Keratinocyte (primary cell): ENCODE results near the gene AXIN2. TPM values are rescaled to one million over a fixed set of nuclear protein-coding genes. Genes with fewer than 3 reads are reported as not detected.

ENCODE experiments used
- DNase-seq: peaks from one replicate; pipeline ENCODE4 v3.0.0-alpha.2; 2011; ENCODE audit warnings: low read depth, missing footprints, low spot score
- FAIRE-seq: peaks from 2 replicates; lab custom pipeline; 2011; peaks lifted over from hg19 to GRCh38; lab: Jason Lieb, UNC
- H2AFZ ChIP-seq: 2 replicates; pipeline ENCODE4 v1.6.0; 2012; ENCODE audit warnings: low read length, control low read depth, inconsistent platforms; ENCODE audit not compliant: control insufficient read depth
- H3K27ac ChIP-seq: 2 replicates; pipeline ENCODE4 v1.5.1; 2011; ENCODE audit warnings: low read length; ENCODE audit not compliant: control insufficient read depth, insufficient read depth
- H3K27me3 ChIP-seq: 3 replicates; pipeline ENCODE4 v1.6.0; 2011; ENCODE audit warnings: low read length; ENCODE audit not compliant: control insufficient read depth, insufficient read depth; ENCODE audit errors: extremely low read depth
- H3K36me3 ChIP-seq, 2 experiments: 2 replicates in 1 of 2; 3 replicates in 1 of 2; pipeline ENCODE4 v1.5.1; 2011; ENCODE audit warnings: low read length in 2 of 2, mild to moderate bottlenecking in 1 of 2; ENCODE audit not compliant: control insufficient read depth in 2 of 2, insufficient read depth in 2 of 2; ENCODE audit errors: extremely low read depth in 1 of 2
- H3K4me1 ChIP-seq: 3 replicates; pipeline ENCODE4 v1.5.1; 2011; ENCODE audit warnings: low read length; ENCODE audit not compliant: control insufficient read depth, insufficient read depth; ENCODE audit errors: extremely low read depth
- H3K4me2 ChIP-seq: 3 replicates; pipeline ENCODE4 v1.6.0; 2011; ENCODE audit warnings: low read depth, low read length; ENCODE audit not compliant: control insufficient read depth, insufficient read depth; ENCODE audit errors: extremely low read depth
- H3K4me3 ChIP-seq, 3 experiments: fragments of 200-600 bp in 1 of 3; sonication (generic) in 1 of 3; 2 replicates in 2 of 3; 3 replicates in 1 of 3; pipeline ENCODE4 v1.5.1; 2011 to 2016; ENCODE audit warnings: low read length in 3 of 3, mild to moderate bottlenecking in 3 of 3, control low read depth in 2 of 3, inconsistent platforms in 1 of 3, low read depth in 1 of 3, mixed read lengths in 1 of 3, mixed run types in 1 of 3, moderate library complexity in 1 of 3; ENCODE audit not compliant: control insufficient read depth in 2 of 3, insufficient read depth in 2 of 3; ENCODE audit errors: extremely low read depth in 1 of 3
- H3K79me2 ChIP-seq: 2 replicates; pipeline ENCODE4 v1.6.0; 2012; ENCODE audit warnings: low read length; ENCODE audit not compliant: control insufficient read depth, insufficient read depth
- H3K9ac ChIP-seq: 3 replicates; pipeline ENCODE4 v1.6.0; 2011; ENCODE audit warnings: low read length; ENCODE audit not compliant: control insufficient read depth, insufficient read depth; ENCODE audit errors: extremely low read depth
- H3K9me1 ChIP-seq: 3 replicates; pipeline ENCODE4 v1.6.0; 2011; ENCODE audit warnings: low read length; ENCODE audit not compliant: control insufficient read depth, insufficient read depth; ENCODE audit errors: extremely low read depth
- H3K9me3 ChIP-seq: 2 replicates; pipeline ENCODE4 v1.5.1; 2012; ENCODE audit warnings: low read depth, low read length; ENCODE audit not compliant: control insufficient read depth
- H4K20me1 ChIP-seq: 3 replicates; pipeline ENCODE4 v1.6.0; 2011; ENCODE audit warnings: low read length; ENCODE audit not compliant: control insufficient read depth, insufficient read depth; ENCODE audit errors: extremely low read depth
- EZH2 ChIP-seq: IDR thresholded peaks from one replicate; pipeline ENCODE4 v1.6.1; 2012; ENCODE audit warnings: inconsistent platforms, mild to moderate bottlenecking, low read length, moderate library complexity
- dilution Hi-C: fragments of 300-500 bp; cut with MboI; formaldehyde crosslinking; loops from one replicate; pipeline ENCODE4 v1.7.0; 2020; ENCODE audit warnings: low sequenced_read_pairs; ENCODE audit not compliant: extremely low pct_ligation_motif_present
- polyA plus RNA-seq, 5 experiments: library from polyadenylated mRNA; depleted of rRNA in 3 of 5; stranded (reverse) in 3 of 5; stranded (forward) in 1 of 5; unstranded in 1 of 5; fragments of >200 nt; gene quantifications; 1 replicate in 1 of 5; 2 replicates in 3 of 5; 3 replicates in 1 of 5; pipeline versions ENCODE4 v1.2.1 to v1.2.3, GENCODE V29; 2011 to 2012; ENCODE audit warnings: missing spikeins in 2 of 5, low read depth in 1 of 5, low replicate concordance in 1 of 5
- TF ChIP-seq, protein P1 (sequence below), 3 experiments: IDR thresholded peaks in 1 of 3; conservative IDR thresholded peaks in 1 of 3; optimal IDR thresholded peaks in 1 of 3; 2 replicates in 2 of 3; 3 replicates in 1 of 3; pipeline versions ENCODE3 to v1.5.1; 2011; ENCODE audit warnings: low read length in 3 of 3, mild to moderate bottlenecking in 3 of 3, moderate library complexity in 2 of 3, control low read depth in 1 of 3, inconsistent platforms in 1 of 3; ENCODE audit not compliant: insufficient read depth in 2 of 3; ENCODE audit errors: extremely low read depth in 1 of 3

The AXIN2 gene
- polyA plus RNA-seq, 1 donor (not counting 4 experiments of a cell fraction or from before 2014, with no cell fraction given): 0.14 TPM

DNA sequence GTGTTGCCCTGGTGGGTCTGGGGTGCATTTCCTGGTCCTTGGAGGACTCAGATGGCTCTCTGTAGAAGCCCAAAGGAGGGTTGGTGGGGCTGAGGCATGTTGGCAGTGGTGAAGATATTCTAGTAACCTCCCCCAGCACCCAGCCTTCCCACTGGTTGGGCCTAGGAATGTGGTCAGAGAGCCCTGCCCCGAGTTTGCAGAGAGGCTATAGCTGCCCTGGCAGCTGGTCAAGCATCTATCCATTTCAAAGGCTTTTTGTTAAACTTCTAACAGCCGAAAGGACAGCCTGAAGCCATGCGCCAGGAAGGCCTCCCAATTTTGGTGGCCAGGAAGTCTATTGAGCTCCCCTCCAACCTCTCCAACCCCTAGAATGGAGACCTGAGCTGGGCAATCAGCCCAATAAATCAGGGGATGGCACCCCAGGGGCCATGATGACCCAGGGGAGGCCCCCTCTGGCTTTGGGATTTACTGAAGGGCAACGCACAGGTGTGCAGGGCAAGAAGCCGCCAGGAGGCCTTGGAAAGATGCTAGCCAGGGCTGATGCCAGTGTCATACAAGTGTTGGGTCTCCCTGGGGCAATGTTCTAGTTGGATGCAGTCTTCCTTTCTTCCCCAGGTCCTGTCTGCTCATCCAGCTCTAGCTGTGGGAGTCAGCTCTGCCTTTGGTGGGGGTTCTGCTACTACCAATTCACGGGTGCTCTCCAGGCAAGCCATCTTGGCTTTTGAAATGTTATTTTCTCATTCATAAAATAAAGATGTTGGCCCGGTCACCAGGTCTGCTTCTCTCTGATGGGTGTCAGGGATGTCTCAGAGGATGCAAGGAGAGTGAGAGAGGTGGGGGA is 30.9 kb upstream of the AXIN2 start:
- Histone ChIP-seq H3K27me3 (no peaks in the 10 kb centered on the region), H3K79me2 (no peaks in the 10 kb centered on the region), H3K4me1 (no peaks in the 10 kb centered on the region), H3K9ac (no peak overlapping the region), H2AFZ (no peak overlapping the region), H3K36me3 (no peaks in the 10 kb centered on the region), H3K9me3 (no peaks in the 10 kb centered on the region), H3K4me2 (no peak overlapping the region), H4K20me1 (no peaks in the 10 kb centered on the region), H3K4me3 (no peak overlapping the region), H3K27ac (no peak overlapping the region), H3K9me1 (no peaks in the 10 kb centered on the region)
- dilution Hi-C loops: no loop called here
- TF ChIP-seq EZH2: no peak
- TF ChIP-seq, protein P1, sequence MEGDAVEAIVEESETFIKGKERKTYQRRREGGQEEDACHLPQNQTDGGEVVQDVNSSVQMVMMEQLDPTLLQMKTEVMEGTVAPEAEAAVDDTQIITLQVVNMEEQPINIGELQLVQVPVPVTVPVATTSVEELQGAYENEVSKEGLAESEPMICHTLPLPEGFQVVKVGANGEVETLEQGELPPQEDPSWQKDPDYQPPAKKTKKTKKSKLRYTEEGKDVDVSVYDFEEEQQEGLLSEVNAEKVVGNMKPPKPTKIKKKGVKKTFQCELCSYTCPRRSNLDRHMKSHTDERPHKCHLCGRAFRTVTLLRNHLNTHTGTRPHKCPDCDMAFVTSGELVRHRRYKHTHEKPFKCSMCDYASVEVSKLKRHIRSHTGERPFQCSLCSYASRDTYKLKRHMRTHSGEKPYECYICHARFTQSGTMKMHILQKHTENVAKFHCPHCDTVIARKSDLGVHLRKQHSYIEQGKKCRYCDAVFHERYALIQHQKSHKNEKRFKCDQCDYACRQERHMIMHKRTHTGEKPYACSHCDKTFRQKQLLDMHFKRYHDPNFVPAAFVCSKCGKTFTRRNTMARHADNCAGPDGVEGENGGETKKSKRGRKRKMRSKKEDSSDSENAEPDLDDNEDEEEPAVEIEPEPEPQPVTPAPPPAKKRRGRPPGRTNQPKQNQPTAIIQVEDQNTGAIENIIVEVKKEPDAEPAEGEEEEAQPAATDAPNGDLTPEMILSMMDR (optimal IDR thresholded peaks at IDR 0.05 in 1 of 3, IDR thresholded peaks at IDR 0.05 in 1 of 3, conservative IDR thresholded peaks at IDR 0.05 in 1 of 3; ENCODE audit: extremely low read depth in 1 of 3, insufficient read depth in 2 of 3, low read length in 3 of 3): no peak
- FAIRE-seq: no peak
- no peak for DNase-seq

DNA sequence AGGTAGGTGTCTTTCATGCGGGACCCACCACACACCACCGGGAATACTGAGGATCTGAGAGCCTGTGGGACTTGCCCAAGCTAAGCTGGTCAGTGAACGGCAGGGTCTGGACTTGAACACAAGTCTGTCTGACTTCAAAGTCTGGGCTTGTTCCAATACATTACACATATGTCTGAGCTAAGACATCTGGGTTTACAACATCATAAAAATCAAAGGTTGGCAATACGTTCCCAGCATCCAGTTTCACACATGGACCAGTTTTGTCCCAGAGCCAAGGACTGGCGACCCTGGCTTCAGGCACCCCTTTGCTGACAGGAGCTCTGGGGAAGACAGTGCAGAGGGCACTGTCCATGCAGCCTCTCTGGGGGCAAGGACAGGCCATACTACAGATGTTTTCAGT is 27.9 kb upstream of the AXIN2 start:
- H3K9ac ChIP-seq: no peak overlapping the region
- FAIRE-seq: no peak
- dilution Hi-C loops: no loop called here

More for the DNA sequence above, 27.9 kb upstream of the AXIN2 start:
- Histone ChIP-seq H3K9me3 (no peaks in the 10 kb centered on the region), H3K36me3 (no peaks in the 10 kb centered on the region), H3K4me2 (no peak overlapping the region), H3K4me3 (no peak overlapping the region), H3K79me2 (no peaks in the 10 kb centered on the region), H3K27me3 (no peaks in the 10 kb centered on the region), H4K20me1 (no peaks in the 10 kb centered on the region), H3K27ac (no peak overlapping the region), H3K9me1 (no peaks in the 10 kb centered on the region), H2AFZ (no peak overlapping the region), H3K4me1 (no peaks in the 10 kb centered on the region)
- TF ChIP-seq, protein P1 (optimal IDR thresholded peaks at IDR 0.05 in 1 of 3, IDR thresholded peaks at IDR 0.05 in 1 of 3, conservative IDR thresholded peaks at IDR 0.05 in 1 of 3; ENCODE audit: extremely low read depth in 1 of 3, insufficient read depth in 2 of 3, low read length in 3 of 3): no peak
- no peak for DNase-seq
